Uterus (tissue), 4 donors: ENCODE results near the gene TRAF3. TPM values are rescaled to one million over a fixed set of nuclear protein-coding genes. Genes with fewer than 3 reads are reported as not detected.

Source experiments
- DNase-seq, 2 donors: peaks; one replicate each; pipeline ENCODE4 v3.0.0-alpha.2; 2019 to 2020
- H3K27ac ChIP-seq, 2 donors: fragments of 200-600 bp; sonication (generic); 1 replicate in 1 of 2; 2 replicates in 1 of 2; pipeline ENCODE4 v1.5.1; 2016 to 2018
- H3K27me3 ChIP-seq, 2 donors: fragments of 200-600 bp; sonication (generic); one replicate each; pipeline ENCODE4 v1.5.1; 2018 to 2019; ENCODE audit warnings: control low read depth in 1 of 2
- H3K36me3 ChIP-seq, 2 donors: fragments of 200-600 bp; sonication (generic); one replicate each; pipeline ENCODE4 v1.5.1; 2019; ENCODE audit warnings: control low read depth in 1 of 2
- H3K4me1 ChIP-seq, 2 donors: fragments of 200-600 bp; sonication (generic); one replicate each; pipeline ENCODE4 v1.5.1; 2018 to 2019; ENCODE audit warnings: control low read depth in 1 of 2
- H3K4me3 ChIP-seq, 2 donors: fragments of 200-600 bp; sonication (generic); 1 replicate in 1 of 2; 2 replicates in 1 of 2; pipeline ENCODE4 v1.5.1; 2018 to 2019; ENCODE audit warnings: mild to moderate bottlenecking in 1 of 2
- H3K9me3 ChIP-seq, 2 donors: fragments of 200-600 bp; sonication (generic); one replicate each; pipeline ENCODE4 v1.5.1; 2019; ENCODE audit warnings: control low read depth in 1 of 2
- POLR2A ChIP-seq, 2 donors: fragments of 450-650 bp; IDR thresholded peaks; one replicate each; pipeline ENCODE4 v1.6.1; 2016; ENCODE audit warnings: antibody characterized with exemption in 2 of 2, mild to moderate bottlenecking in 1 of 2, moderate library complexity in 1 of 2
- intact Hi-C: fragments of 100-400 bp; cut with DNase I; formaldehyde crosslinking; loops from one replicate; pipeline ENCODE4 v1.15.1; 2023; ENCODE audit warnings: low total_unique reads
- total RNA-seq, 4 donors: library from RNA; depleted of rRNA in 3 of 4; stranded (reverse); fragments of >200 nt in 3 of 4; gene quantifications; one replicate each; pipeline versions ENCODE4 v1.1.0 to v1.2.4, GENCODE V29; 2014 to 2023
- TF ChIP-seq, protein P1 (sequence below), 4 experiments: fragments of 200-600 bp in 2 of 4; fragments of 450-650 bp in 2 of 4; sonication (generic) in 2 of 4; IDR thresholded peaks; one replicate each; pipeline ENCODE4 v1.5.1; 2016 to 2019; ENCODE audit warnings: antibody characterized with exemption in 4 of 4, mild to moderate bottlenecking in 2 of 4, moderate library complexity in 1 of 4
- donor health status: DM: yes; HTN: yes; CAD: no.

Gene TRAF3
- total RNA-seq, 4 donors from 2014 or later, result 7.4 to 33.1 (median 22.1) TPM

DNA sequence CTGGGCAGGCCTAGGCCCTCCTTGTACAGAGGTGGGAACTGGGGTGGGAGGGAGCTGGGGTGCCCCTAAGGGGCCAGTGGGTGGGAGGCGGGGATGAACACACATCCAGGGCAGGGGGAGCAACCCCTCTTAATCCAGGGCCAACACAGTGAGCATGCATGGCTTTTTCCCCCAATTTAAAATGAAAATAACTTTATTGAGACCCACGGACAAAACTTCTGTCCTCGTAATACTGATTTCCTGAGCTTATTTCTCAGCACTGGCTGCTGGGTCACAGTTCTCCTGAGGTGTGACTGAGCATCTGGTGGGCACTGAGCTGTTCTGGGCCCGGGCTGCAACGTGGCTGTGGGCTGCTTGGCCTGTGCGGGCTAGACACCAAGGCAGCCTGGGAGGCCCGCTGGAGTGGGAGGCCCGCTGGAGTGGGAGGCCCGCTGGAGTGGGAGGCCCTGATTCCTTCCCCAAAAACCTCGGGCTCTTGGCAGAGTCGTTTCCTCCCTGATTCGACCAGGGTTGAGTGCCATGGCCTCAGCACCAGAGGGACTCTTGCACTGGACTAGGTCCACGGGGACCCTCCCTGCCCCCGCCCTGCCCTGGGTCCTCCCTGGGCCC is 24.9 kb upstream of the TRAF3 start:
- Histone ChIP-seq H3K27me3 (no peaks in the 10 kb centered on the region), H3K9me3 (no peaks in the 10 kb centered on the region), H3K27ac (no peak overlapping the region), H3K4me3 (no peak overlapping the region), H3K4me1 (no peaks in the 10 kb centered on the region), H3K36me3 (no peaks in the 10 kb centered on the region)
- no peak for DNase-seq
- TF ChIP-seq POLR2A (IDR thresholded peaks at IDR 0.05), result no peak
- TF ChIP-seq, protein P1, sequence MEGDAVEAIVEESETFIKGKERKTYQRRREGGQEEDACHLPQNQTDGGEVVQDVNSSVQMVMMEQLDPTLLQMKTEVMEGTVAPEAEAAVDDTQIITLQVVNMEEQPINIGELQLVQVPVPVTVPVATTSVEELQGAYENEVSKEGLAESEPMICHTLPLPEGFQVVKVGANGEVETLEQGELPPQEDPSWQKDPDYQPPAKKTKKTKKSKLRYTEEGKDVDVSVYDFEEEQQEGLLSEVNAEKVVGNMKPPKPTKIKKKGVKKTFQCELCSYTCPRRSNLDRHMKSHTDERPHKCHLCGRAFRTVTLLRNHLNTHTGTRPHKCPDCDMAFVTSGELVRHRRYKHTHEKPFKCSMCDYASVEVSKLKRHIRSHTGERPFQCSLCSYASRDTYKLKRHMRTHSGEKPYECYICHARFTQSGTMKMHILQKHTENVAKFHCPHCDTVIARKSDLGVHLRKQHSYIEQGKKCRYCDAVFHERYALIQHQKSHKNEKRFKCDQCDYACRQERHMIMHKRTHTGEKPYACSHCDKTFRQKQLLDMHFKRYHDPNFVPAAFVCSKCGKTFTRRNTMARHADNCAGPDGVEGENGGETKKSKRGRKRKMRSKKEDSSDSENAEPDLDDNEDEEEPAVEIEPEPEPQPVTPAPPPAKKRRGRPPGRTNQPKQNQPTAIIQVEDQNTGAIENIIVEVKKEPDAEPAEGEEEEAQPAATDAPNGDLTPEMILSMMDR (IDR thresholded peaks at IDR 0.05), result no peak
- intact Hi-C loops, result no loop called here

DNA sequence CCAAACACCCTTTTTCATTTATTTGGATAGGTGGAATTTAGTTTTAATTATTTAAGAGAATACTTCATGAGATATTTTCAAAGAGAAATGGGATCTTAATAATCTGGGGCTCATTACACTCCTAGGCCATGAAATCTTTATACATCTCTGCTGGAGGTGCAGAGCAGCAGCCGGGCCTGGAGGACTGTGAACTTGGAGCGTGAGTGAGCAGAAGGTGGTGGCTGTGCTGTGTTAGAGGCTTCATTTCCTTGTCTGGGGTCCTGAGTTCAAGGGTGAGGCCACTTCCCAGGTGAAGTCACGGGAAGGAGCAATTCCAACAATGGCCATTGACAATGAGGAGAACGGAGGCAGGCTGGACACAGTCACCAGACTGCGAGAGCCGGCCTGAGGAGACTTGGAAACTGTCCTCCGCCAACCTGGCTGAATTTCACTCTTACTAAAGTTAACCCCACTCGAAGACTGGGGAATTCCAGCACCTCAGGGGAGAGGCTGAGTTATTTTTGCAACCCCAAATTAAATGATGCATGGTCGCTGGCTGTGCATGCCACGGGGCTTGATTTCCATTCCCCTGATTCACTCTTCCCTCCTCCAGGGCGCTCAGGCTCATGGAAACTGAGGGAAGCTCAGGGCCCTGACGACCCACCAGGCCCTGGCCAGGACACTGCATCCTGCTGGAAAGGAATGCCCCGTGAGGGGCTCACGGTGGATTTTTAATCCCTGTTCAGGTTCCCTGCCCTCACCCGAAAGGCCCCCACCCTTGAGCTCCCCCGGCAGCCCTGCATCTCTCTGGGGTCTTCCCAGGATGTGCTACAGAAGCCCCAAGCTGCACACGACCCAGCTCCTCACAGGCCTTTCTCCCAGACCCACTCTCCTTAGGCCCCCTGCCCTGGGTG is 22.6 kb upstream of the TRAF3 start:
- TF ChIP-seq, protein P1 (IDR thresholded peaks at IDR 0.05), result no peak
- no peak for TF ChIP-seq POLR2A (IDR thresholded peaks at IDR 0.05)
- no peak overlapping the region for H3K27ac ChIP-seq
- H3K4me1 ChIP-seq, result no peaks in the 10 kb centered on the region
- no peak for DNase-seq
- intact Hi-C loops, result no loop called here
- no peak overlapping the region for H3K4me3 ChIP-seq
- H3K27me3 ChIP-seq, result no peaks in the 10 kb centered on the region
- H3K9me3 ChIP-seq, result no peaks in the 10 kb centered on the region
- H3K36me3 ChIP-seq, result no peaks in the 10 kb centered on the region

DNA sequence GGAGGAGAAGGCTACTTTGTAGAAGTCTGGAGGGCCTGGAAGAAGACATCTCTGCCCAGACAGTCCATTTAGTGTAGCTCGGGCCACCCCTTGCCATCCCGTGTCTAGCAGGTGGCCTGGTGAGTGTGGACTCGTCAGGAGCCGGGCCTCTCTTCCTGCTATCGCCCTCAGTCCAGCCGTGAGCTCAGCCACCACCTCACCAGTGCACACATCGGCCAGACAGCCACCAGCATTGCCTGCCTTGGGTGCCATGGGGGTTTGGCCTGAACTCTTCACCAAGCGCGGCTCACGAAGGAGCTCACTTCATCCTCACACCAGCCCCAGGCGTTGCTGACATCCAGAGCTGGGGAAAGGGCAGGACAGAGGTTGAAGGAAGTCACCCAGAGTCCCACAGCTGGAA is 19.6 kb upstream of the TRAF3 start:
- Histone ChIP-seq H3K36me3 (no peaks in the 10 kb centered on the region), H3K4me3 (no peak overlapping the region), H3K9me3 (no peaks in the 10 kb centered on the region), H3K27ac (no peak overlapping the region), H3K27me3 (no peaks in the 10 kb centered on the region), H3K4me1 (no peaks in the 10 kb centered on the region)
- TF ChIP-seq POLR2A (IDR thresholded peaks at IDR 0.05), result no peak
- TF ChIP-seq, protein P1 (IDR thresholded peaks at IDR 0.05), result no peak
- DNase-seq, result no peak
- intact Hi-C loops, result no loop called here

DNA sequence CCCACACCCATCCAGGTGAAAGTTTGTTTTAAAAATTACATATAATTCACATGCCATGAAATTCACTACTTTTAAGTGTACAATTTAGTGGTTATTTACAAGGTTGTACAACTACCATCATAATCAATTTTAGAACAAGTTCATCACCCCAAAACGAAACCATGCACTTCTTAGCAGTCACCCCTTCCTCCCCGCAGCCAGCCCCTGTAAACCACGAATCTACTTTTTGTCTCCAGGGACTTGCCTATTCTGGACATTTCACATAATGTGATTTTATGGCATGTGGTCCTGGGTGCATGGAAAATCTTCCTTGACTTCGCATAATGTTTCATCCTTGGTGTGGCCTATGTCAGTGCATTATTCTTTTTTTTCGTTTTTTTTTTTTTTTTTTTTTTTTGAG is 19.2 kb upstream of the TRAF3 start:
- Histone ChIP-seq H3K36me3 (no peaks in the 10 kb centered on the region), H3K27me3 (no peaks in the 10 kb centered on the region), H3K4me3 (no peak overlapping the region), H3K9me3 (no peaks in the 10 kb centered on the region), H3K27ac (no peak overlapping the region), H3K4me1 (no peaks in the 10 kb centered on the region)
- TF ChIP-seq, protein P1 (IDR thresholded peaks at IDR 0.05), result no peak
- TF ChIP-seq POLR2A (IDR thresholded peaks at IDR 0.05), result no peak
- intact Hi-C loops, result no loop called here
- no peak for DNase-seq
